ENCODE measurements around the gene CLRN3.

The CLRN3 gene

GRCh38 chr10:127905001-127905847 lies 12.5 kb upstream of the CLRN3 start:
- Histone ChIP-seq H3K36me3 (ENCODE audit: control insufficient read depth, insufficient read depth, low read length) (no peaks in the 10 kb centered on the region), H3K9ac (ENCODE audit: low read length) (no peak overlapping the region), H3K9me3 (ENCODE audit: control insufficient read depth, low read length) (no peaks in the 10 kb centered on the region)

DNA sequence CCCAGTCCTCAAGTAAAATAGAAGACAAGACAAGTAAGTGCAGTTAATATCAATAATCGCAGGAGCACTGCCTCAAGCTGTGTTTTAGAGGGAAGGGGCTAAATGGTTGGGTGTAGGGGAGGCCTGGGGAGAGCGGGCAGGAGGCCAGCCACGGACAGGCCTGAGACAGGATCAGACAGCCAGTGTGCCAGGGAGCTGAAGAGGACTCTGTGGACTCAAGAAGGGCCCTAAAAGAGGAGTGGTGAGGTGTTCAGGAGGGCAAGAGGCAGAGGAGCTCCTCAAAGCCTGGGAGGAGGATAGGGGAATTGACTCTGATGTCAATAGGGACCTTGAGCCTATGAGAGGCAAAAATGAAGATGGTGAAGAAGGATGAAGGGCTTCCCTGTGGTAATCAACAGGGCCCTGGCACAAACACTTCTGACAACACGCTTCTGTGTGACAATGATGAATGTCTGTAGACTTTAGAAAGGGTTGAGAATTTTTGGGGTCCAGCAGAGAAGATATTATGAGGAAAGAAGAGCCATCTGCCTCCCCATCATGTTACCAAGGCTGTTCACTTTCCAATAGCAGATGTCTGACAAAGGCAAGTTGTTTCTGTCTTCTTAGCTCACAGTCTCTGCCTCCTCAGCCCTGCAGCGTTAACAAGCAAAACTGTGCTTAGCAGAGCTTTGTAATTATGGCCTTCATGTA lies 11.7 kb upstream of the CLRN3 start:
- Histone ChIP-seq H3K27me3 (ENCODE audit: control insufficient read depth, insufficient read depth, low read length) (no peaks in the 10 kb centered on the region), H3K36me3 (ENCODE audit: control insufficient read depth, insufficient read depth, low read length) (no peaks in the 10 kb centered on the region)

More at GRCh38 chr10:127905001-127905847, 12.5 kb upstream of the CLRN3 start:
- Histone ChIP-seq H3K4me3 (ENCODE audit: low read length) (no peak overlapping the region), H3K27me3 (ENCODE audit: control insufficient read depth, insufficient read depth, low read length) (no peaks in the 10 kb centered on the region), H3K4me1 (ENCODE audit: control insufficient read depth, insufficient read depth, low read length) (peaks cover 40% of the 10 kb centered on the region)

GRCh38 chr10:127903789-127904188 lies 11.0 kb upstream of the CLRN3 start:
- Histone ChIP-seq H3K27me3 (ENCODE audit: control insufficient read depth, insufficient read depth, low read length) (no peaks in the 10 kb centered on the region), H3K9ac (ENCODE audit: low read length) (no peak overlapping the region), H3K4me1 (ENCODE audit: control insufficient read depth, insufficient read depth, low read length) (peaks cover 33% of the 10 kb centered on the region), H3K9me3 (ENCODE audit: control insufficient read depth, low read length) (no peaks in the 10 kb centered on the region), H3K36me3 (ENCODE audit: control insufficient read depth, insufficient read depth, low read length) (no peaks in the 10 kb centered on the region), H3K4me3 (ENCODE audit: low read length) (no peak overlapping the region)

More for the DNA sequence above, 11.7 kb upstream of the CLRN3 start:
- no peak overlapping the region for H3K4me3 ChIP-seq (ENCODE audit: low read length)
- no peaks in the 10 kb centered on the region for H3K9me3 ChIP-seq (ENCODE audit: control insufficient read depth, low read length)
- no peak overlapping the region for H3K9ac ChIP-seq (ENCODE audit: low read length)
- peaks cover 38% of the 10 kb centered on the region for H3K4me1 ChIP-seq (ENCODE audit: control insufficient read depth, insufficient read depth, low read length)

DNA sequence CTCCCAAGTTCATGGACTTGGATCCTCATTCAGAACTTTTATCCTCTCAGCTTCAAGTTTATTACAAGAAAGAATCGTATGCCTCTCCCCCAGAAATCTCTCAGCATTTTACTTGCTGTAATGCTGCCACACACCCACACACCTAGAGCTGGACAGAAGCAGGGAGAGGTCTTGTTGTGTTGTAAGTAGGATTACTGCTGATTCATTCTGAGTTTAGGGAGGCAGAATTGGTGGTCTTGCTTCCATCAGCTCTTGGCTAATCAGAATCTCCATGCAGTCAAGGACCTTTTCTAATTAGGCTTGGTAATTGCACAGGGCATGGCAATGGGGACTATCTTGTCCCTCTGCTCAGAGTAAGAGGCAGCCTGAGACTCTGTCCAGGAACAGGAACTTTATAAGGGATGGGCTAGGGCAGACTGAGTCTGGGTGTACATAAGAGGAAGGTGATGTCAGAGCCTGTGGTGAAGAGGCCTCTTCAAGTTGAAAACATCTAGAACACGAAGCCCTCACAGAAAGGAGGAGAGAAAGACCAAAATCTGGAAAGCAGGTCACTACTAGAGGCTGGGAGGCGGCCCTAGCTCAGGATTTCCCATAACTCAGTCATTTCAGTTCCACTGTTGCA lies 7.1 kb upstream of the CLRN3 start:
- peaks cover 8% of the 10 kb centered on the region for H3K4me1 ChIP-seq (ENCODE audit: control insufficient read depth, insufficient read depth, low read length)
- H3K9ac ChIP-seq (ENCODE audit: low read length), result no peak overlapping the region
- no peaks in the 10 kb centered on the region for H3K27me3 ChIP-seq (ENCODE audit: control insufficient read depth, insufficient read depth, low read length)
- H3K4me3 ChIP-seq (ENCODE audit: low read length), result no peak overlapping the region
- H3K36me3 ChIP-seq (ENCODE audit: control insufficient read depth, insufficient read depth, low read length), result no peaks in the 10 kb centered on the region
- H3K9me3 ChIP-seq (ENCODE audit: control insufficient read depth, low read length), result no peaks in the 10 kb centered on the region

GRCh38 chr10:127897177-127897576 lies 4.4 kb upstream of the CLRN3 start:
- Histone ChIP-seq H3K4me1 (ENCODE audit: control insufficient read depth, insufficient read depth, low read length) (no peaks in the 10 kb centered on the region), H3K27me3 (ENCODE audit: control insufficient read depth, insufficient read depth, low read length) (no peaks in the 10 kb centered on the region), H3K9ac (ENCODE audit: low read length) (no peak overlapping the region), H3K4me3 (ENCODE audit: low read length) (no peak overlapping the region), H3K9me3 (ENCODE audit: control insufficient read depth, low read length) (no peaks in the 10 kb centered on the region), H3K36me3 (ENCODE audit: control insufficient read depth, insufficient read depth, low read length) (no peaks in the 10 kb centered on the region)

GRCh38 chr10:127896590-127896989 lies 3.8 kb upstream of the CLRN3 start:
- Histone ChIP-seq H3K9ac (ENCODE audit: low read length) (no peak overlapping the region), H3K27me3 (ENCODE audit: control insufficient read depth, insufficient read depth, low read length) (no peaks in the 10 kb centered on the region)

DNA sequence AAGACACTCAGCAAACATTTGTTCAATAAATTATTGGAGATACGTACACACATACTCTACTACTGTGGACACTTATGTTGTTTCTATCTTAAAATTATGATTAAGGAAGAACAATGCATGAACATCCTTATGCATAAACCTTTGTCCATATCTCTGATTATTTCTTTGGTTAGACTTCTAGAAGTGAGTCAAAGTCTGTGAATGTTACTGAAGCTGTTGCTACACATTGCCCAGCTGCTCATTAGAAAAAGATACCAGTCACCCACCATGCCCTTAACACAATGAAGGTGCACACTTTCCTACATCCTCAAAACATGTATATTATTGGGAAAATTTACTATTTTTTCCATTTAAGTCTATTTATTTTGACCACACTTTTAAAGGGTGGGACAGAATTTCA lies 1.4 kb upstream of the CLRN3 start:
- no peaks in the 10 kb centered on the region for H3K36me3 ChIP-seq (ENCODE audit: control insufficient read depth, insufficient read depth, low read length)
- H3K9ac ChIP-seq (ENCODE audit: low read length), result no peak overlapping the region
- H3K9me3 ChIP-seq (ENCODE audit: control insufficient read depth, low read length), result no peaks in the 10 kb centered on the region
- H3K4me1 ChIP-seq (ENCODE audit: control insufficient read depth, insufficient read depth, low read length), result peaks cover 11% of the 10 kb centered on the region
- H3K27me3 ChIP-seq (ENCODE audit: control insufficient read depth, insufficient read depth, low read length), result no peaks in the 10 kb centered on the region
- H3K4me3 ChIP-seq (ENCODE audit: low read length), result no peak overlapping the region

More at GRCh38 chr10:127896590-127896989, 3.8 kb upstream of the CLRN3 start:
- Histone ChIP-seq H3K4me3 (ENCODE audit: low read length) (no peak overlapping the region), H3K9me3 (ENCODE audit: control insufficient read depth, low read length) (no peaks in the 10 kb centered on the region), H3K4me1 (ENCODE audit: control insufficient read depth, insufficient read depth, low read length) (no peaks in the 10 kb centered on the region), H3K36me3 (ENCODE audit: control insufficient read depth, insufficient read depth, low read length) (no peaks in the 10 kb centered on the region)

DNA sequence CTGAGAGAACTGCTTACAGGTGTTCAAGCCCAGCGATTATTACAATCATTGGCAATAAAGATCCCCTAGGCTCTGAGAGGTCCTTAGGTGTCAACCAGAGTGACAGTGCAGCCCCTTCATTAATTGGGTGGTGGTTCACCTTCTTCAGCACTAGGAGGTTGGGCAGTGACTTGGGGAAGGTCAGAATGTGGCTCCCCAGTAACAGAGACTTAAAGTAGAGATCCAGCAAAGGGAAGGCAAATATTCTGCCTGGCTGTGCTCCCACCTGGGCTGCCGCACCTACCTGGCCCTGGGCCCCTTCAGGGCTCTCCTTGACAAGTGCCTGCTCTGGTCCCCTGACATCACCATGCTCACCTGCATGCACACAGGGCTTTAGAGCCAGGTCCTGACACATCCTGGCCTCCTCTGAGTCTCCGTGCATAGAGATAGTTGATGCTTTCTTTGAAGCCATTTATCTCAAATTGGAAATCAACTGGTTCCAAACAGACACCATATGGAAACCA lies 1.9 kb downstream of the CLRN3 start:
- no peaks in the 10 kb centered on the region for H3K36me3 ChIP-seq (ENCODE audit: control insufficient read depth, insufficient read depth, low read length)
- H3K9ac ChIP-seq (ENCODE audit: low read length), result no peak overlapping the region
- no peaks in the 10 kb centered on the region for H3K27me3 ChIP-seq (ENCODE audit: control insufficient read depth, insufficient read depth, low read length)
- H3K4me3 ChIP-seq (ENCODE audit: low read length), result no peak overlapping the region
- H3K4me1 ChIP-seq (ENCODE audit: control insufficient read depth, insufficient read depth, low read length), result peaks cover 27% of the 10 kb centered on the region
- no peaks in the 10 kb centered on the region for H3K9me3 ChIP-seq (ENCODE audit: control insufficient read depth, low read length)

GRCh38 chr10:127890216-127890615 lies 2.5 kb downstream of the CLRN3 start:
- Histone ChIP-seq H3K9ac (ENCODE audit: low read length) (no peak overlapping the region), H3K9me3 (ENCODE audit: control insufficient read depth, low read length) (no peaks in the 10 kb centered on the region), H3K36me3 (ENCODE audit: control insufficient read depth, insufficient read depth, low read length) (no peaks in the 10 kb centered on the region), H3K4me3 (ENCODE audit: low read length) (no peak overlapping the region), H3K4me1 (ENCODE audit: control insufficient read depth, insufficient read depth, low read length) (peaks cover 28% of the 10 kb centered on the region), H3K27me3 (ENCODE audit: control insufficient read depth, insufficient read depth, low read length) (no peaks in the 10 kb centered on the region)

DNA sequence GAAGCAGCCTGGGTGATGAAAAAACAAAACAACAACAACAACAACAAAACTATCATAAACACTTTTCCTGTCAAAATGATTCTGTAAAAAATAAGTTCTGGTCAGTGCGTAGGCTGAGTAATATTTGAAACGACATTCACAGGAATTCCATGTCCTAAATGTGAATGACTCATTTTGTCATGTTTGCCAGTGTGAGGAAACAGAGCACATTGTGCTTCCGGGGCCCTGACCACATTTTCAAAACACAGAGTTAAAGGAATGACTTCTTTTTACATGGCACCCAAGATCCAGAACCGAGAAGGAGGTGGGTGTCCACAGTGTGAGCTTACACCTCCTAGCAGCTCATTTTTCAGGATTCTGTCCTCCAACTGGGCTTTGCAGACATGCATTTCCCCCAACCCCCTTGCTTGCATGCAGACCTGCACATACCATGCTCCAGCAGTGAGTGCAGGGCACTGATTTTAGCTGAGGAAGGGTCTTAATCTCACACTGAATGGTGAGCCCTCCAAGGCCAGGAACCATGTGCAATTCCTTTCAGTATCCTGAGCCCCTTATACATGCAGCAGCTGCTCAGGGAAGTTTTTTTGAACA lies 3.0 kb downstream of the CLRN3 start:
- Histone ChIP-seq H3K4me1 (ENCODE audit: control insufficient read depth, insufficient read depth, low read length) (peaks cover 33% of the 10 kb centered on the region), H3K27me3 (ENCODE audit: control insufficient read depth, insufficient read depth, low read length) (no peaks in the 10 kb centered on the region), H3K4me3 (ENCODE audit: low read length) (no peak overlapping the region), H3K9me3 (ENCODE audit: control insufficient read depth, low read length) (no peaks in the 10 kb centered on the region), H3K36me3 (ENCODE audit: control insufficient read depth, insufficient read depth, low read length) (no peaks in the 10 kb centered on the region), H3K9ac (ENCODE audit: low read length) (no peak overlapping the region)

DNA sequence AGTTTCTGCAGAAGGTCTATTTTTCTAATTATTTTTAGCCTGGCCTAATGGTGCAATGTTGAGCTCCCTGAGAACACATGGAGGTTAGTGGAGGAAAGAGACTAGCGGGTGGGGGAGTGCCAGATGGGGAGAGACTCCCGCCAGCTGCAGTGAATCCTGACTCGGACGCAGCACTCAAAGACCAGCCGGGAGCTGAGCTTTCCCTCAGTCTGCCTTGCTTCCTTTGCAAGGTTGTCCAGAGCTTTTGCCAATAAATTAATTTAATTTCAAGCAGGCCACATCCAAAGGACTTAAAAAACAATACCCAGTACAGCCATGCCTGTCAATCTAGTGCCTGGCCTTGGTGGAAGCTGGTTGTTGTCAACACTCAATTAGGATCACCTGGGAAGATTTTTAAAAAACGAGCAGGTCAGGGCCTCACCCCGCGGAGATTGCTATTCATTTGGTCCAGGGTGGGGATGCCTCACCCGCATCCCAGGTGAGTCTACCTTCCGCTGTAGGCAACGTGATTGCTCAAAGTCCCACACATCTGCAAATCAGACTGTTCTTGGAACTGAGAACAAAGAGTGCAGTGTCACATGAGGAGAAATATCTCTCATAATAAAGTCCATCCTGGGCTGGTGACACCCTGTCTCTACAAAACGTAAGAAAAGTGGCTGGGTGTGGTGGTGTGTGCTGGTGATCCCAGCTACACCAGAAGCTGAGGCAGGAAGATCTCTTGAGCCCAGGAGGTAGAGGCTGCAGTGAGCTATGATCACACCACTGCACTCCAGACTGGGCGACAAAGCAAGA lies 4.0 kb downstream of the CLRN3 start:
- Histone ChIP-seq H3K4me1 (ENCODE audit: control insufficient read depth, insufficient read depth, low read length) (peaks cover 39% of the 10 kb centered on the region), H3K27me3 (ENCODE audit: control insufficient read depth, insufficient read depth, low read length) (no peaks in the 10 kb centered on the region), H3K9ac (ENCODE audit: low read length) (no peak overlapping the region), H3K9me3 (ENCODE audit: control insufficient read depth, low read length) (no peaks in the 10 kb centered on the region), H3K36me3 (ENCODE audit: control insufficient read depth, insufficient read depth, low read length) (no peaks in the 10 kb centered on the region), H3K4me3 (ENCODE audit: low read length) (no peak overlapping the region)

Data from mucosa of stomach (tissue), 1 donor.